Psoas muscle (tissue), 8 donors: Measurements from ENCODE around the gene MFSD12. TPM values are rescaled to one million over a fixed set of nuclear protein-coding genes. Genes with fewer than 3 reads are reported as not detected.
"Not testable (repeated sequence)": the region's sequence is repeated elsewhere in the genome, so short reads cannot be mapped to it uniquely, and the experiment has no call there.

Source experiments
- ATAC-seq, 4 donors: fragments of 200-7000 bp; cut with Tn5 transposase; one replicate each; pipeline ENCODE4 v1.9.1; 2020; ENCODE audit warnings: moderate library complexity in 3 of 4, mild to moderate bottlenecking in 2 of 4
- DNase-seq, 2 donors: peaks; one replicate each; pipeline ENCODE4 v3.0.0-alpha.2; 2020
- H3K27ac ChIP-seq: fragments of 200-600 bp; one replicate; pipeline ENCODE4 v1.8.0; 2022
- H3K27me3 ChIP-seq, 3 donors: fragments of 200-600 bp in 1 of 3; one replicate each; pipeline versions ENCODE4 v1.6.1 to v1.8.0; 2013 to 2022; ENCODE audit warnings: low read length in 2 of 3, mild to moderate bottlenecking in 2 of 3, moderate library complexity in 1 of 3; ENCODE audit not compliant: insufficient read depth in 3 of 3
- H3K36me3 ChIP-seq, 2 donors: fragments of 200-600 bp in 1 of 2; one replicate each; pipeline versions ENCODE4 v1.6.1 to v1.8.0; 2013 to 2022; ENCODE audit warnings: low read depth in 1 of 2, mild to moderate bottlenecking in 1 of 2, moderate library complexity in 1 of 2; ENCODE audit not compliant: insufficient read depth in 1 of 2
- H3K4me1 ChIP-seq: fragments of 200-600 bp; one replicate; pipeline ENCODE4 v1.8.0; 2022
- H3K4me3 ChIP-seq: fragments of 200-600 bp; one replicate; pipeline ENCODE4 v1.8.0; 2022; ENCODE audit warnings: mild to moderate bottlenecking
- H3K9me3 ChIP-seq: fragments of 200-600 bp; one replicate; pipeline ENCODE4 v1.8.0; 2022
- WGBS, 3 donors: extraction: QIAGEN DNeasy Blood & Tissue Kit; methylation state at CpG; one replicate each; pipeline versions ENCODE4 v1.1.6 to v1.1.7; 2013; 5-methylcytosine and 5-hydroxymethylcytosine counted together
- intact Hi-C, 2 donors: fragments of 100-400 bp; cut with DNase I; formaldehyde crosslinking; loops; one replicate each; pipeline versions ENCODE4 v1.11.0 to v1.14.2; 2022
- polyA plus RNA-seq, 3 donors: library from polyadenylated mRNA; stranded (reverse); fragments of 200-250 nt; gene quantifications; one replicate each; pipeline ENCODE4 v1.2.3, GENCODE V29; 2013
- total RNA-seq, 4 donors: library from RNA; stranded (reverse); fragmentation: NEBNext Ultra II Directional in 2 of 4; extraction: Animal tissue kit (Norgen Biotek cat#: 25700) in 2 of 4; gene quantifications; one replicate each; pipeline versions ENCODE4 v1.2.1 to v1.2.4, GENCODE V29; 2021 to 2023
- TF ChIP-seq, protein P1 (sequence below): fragments of 200-600 bp; IDR thresholded peaks from one replicate; pipeline ENCODE4 v1.8.0; 2022; ENCODE audit warnings: antibody characterized with exemption
- donor health status: healthy with polysubstance abuse.
- donor health status: DM: no; HTN: no; CAD: no; lungs with moderate emphysema.
- donor health status: Bipolar disorder and iron deficiency.
- donor health status: healthy.
- donor health status: DM: yes; HTN: yes; CAD: no.
- donor health status: DM: no; HTN: no; CAD: no.
- donor health status: DM: no; HTN: no; CAD: no.
- donor health status: DM: yes; HTN: yes; CAD: no.

Gene MFSD12
- total and polyA plus RNA-seq, 7 donors, result 16.3 to 46.6 (median 25.2) TPM

DNA sequence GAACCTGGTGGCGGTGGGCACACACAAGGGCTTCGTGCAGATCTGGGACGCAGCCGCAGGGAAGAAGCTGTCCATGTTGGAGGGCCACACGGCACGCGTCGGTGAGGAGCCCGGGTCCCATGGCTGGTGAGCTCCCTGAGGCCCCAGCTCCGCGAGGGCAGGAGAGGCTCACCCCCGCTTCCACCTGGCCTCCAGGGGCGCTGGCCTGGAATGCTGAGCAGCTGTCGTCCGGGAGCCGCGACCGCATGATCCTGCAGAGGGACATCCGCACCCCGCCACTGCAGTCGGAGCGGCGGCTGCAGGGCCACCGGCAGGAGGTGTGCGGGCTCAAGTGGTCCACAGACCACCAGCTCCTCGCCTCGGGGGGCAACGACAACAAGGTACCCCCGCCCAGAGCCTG lies 25.7 kb downstream of the MFSD12 start:
- no peaks in the 10 kb centered on the region for H3K9me3 ChIP-seq
- no peaks in the 10 kb centered on the region for H3K4me1 ChIP-seq
- WGBS, 3 donors, result 90 to 92% (median 91%) methylated on average over 26 to 29 of the region's 29 CpGs
- DNase-seq (no peak), ATAC-seq (no peak)
- H3K36me3 ChIP-seq, result peaks cover 3 to 73% of the 10 kb centered on the region in 2 donors
- no peak overlapping the region for H3K27ac ChIP-seq
- no peaks in the 10 kb centered on the region for H3K27me3 ChIP-seq
- H3K4me3 ChIP-seq, result no peak overlapping the region
- TF ChIP-seq, protein P1, sequence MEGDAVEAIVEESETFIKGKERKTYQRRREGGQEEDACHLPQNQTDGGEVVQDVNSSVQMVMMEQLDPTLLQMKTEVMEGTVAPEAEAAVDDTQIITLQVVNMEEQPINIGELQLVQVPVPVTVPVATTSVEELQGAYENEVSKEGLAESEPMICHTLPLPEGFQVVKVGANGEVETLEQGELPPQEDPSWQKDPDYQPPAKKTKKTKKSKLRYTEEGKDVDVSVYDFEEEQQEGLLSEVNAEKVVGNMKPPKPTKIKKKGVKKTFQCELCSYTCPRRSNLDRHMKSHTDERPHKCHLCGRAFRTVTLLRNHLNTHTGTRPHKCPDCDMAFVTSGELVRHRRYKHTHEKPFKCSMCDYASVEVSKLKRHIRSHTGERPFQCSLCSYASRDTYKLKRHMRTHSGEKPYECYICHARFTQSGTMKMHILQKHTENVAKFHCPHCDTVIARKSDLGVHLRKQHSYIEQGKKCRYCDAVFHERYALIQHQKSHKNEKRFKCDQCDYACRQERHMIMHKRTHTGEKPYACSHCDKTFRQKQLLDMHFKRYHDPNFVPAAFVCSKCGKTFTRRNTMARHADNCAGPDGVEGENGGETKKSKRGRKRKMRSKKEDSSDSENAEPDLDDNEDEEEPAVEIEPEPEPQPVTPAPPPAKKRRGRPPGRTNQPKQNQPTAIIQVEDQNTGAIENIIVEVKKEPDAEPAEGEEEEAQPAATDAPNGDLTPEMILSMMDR, result no peak
- intact Hi-C loops, result no loop called here

DNA sequence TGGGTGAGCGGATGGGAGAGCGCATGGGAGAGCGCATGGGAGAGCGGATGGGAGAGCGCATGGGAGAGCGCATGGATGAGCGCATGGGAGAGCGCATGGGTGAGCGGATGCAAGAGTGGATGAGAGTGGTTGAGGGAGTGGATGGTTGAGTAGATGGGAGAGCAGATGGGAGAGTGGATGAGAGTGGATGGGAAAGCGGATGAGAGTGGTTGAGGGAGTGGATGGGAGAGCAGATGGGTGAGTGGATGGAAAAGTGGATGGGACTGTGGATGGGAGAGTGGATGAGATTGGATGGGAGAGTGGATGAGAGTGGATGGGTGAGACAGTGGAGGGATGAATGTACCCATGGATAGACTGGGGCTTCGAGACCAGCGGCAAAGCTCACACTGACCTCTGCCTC lies 27.0 kb downstream of the MFSD12 start:
- Histone ChIP-seq H3K27ac (no peak overlapping the region), H3K4me3 (no peak overlapping the region), H3K27me3 (no peaks in the 10 kb centered on the region), H3K9me3 (no peaks in the 10 kb centered on the region), H3K4me1 (no peaks in the 10 kb centered on the region), H3K36me3 (peaks cover under 1 to 77% of the 10 kb centered on the region in 2 donors)
- intact Hi-C loops, result no loop called here
- TF ChIP-seq, protein P1, result no peak
- ATAC-seq, result no peak
- WGBS, 3 donors, result 98 to 100% (median 98%) methylated on average over 12 of the region's 12 CpGs
- no peak for DNase-seq

GRCh38 chr19:3529299-3529698 lies 28.1 kb downstream of the MFSD12 start:
- H3K4me1 ChIP-seq, ATAC-seq, DNase-seq, H3K4me3 ChIP-seq, H3K27me3 ChIP-seq, H3K9me3 ChIP-seq, intact Hi-C loops, H3K27ac ChIP-seq: not testable (repeated sequence)
- peaks cover 0 to 75% of the 10 kb centered on the region in 2 donors for H3K36me3 ChIP-seq
- 99% methylated on average over 7 of the region's 7 CpGs for WGBS, 3 donors

DNA sequence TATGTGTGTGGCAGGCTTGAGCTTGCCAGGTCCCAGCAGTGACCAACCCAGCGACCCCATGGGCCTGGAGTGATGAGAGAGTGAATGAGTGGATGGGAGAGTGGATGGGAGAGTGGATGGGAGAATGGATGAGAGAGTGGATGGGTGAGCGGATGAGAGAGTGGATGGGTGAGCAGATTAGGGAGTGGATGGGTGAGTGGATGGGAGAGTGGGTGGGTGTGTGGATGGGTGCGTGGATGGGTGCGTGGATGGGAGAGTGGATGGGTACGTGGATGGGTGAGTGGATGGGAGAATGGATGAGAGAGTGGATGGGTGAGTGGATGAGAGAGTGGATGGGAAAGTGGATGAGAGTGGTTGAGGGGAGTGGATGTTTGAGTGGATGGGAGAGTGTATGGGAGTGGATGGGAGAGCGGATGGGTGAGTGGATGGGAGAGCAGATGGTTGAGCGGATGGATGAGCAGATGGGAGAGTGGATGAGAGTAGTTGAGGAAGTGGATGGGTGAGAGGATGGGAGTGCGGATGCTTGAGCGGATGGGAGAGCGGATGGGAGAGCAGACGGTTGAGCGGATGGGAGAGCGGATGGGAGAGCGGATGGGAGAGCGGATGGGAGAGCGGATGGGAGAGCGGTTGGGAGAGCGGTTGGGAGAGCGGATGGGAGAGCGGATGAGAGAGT lies 28.7 kb downstream of the MFSD12 start:
- Histone ChIP-seq H3K27me3 (no peaks in the 10 kb centered on the region), H3K4me3 (no peak overlapping the region), H3K27ac (no peak overlapping the region), H3K9me3 (no peaks in the 10 kb centered on the region), H3K36me3 (peaks cover 0 to 75% of the 10 kb centered on the region in 2 donors), H3K4me1 (no peaks in the 10 kb centered on the region)
- TF ChIP-seq, protein P1, result no peak
- intact Hi-C loops, result no loop called here
- no peak for ATAC-seq
- 93 to 99% (median 97%) methylated on average over 20 of the region's 20 CpGs for WGBS, 3 donors
- no peak for DNase-seq

DNA sequence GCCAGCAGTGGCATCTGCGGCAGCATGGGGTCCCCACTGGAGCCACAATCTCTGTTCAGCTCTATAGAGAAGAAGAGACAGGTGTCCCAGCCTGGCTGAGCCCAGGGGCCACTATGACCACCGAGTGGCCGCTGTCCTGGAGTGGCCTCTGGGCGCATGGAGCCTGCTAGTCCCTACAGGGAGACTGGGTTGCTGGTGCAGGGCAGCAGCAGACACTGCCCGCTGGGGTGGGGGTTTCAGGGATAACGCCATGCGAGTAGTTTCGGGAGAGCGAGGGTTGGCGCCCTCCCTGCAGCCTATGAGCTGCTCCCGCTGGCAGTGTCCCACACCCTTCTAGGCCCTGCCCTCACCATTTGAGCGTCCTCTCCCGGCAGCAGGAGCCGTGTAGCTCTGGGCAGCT lies 29.3 kb downstream of the MFSD12 start:
- WGBS, 3 donors, result 97 to 98% (median 97%) methylated on average over 13 to 14 of the region's 14 CpGs
- intact Hi-C loops, result no loop called here
- TF ChIP-seq, protein P1, result no peak
- H3K4me3 ChIP-seq, result no peak overlapping the region
- ATAC-seq, result no peak
- no peak for DNase-seq
- no peaks in the 10 kb centered on the region for H3K27me3 ChIP-seq
- no peaks in the 10 kb centered on the region for H3K9me3 ChIP-seq
- H3K36me3 ChIP-seq, result peaks cover 0 to 75% of the 10 kb centered on the region in 2 donors
- H3K27ac ChIP-seq, result no peak overlapping the region
- no peaks in the 10 kb centered on the region for H3K4me1 ChIP-seq
